Mesothelial cell of epicardium (in vitro differentiated cells): Measurements from ENCODE around the gene FRMD4A. TPM values are rescaled to one million over a fixed set of nuclear protein-coding genes. Genes with fewer than 3 reads are reported as not detected.

Source experiments
- DNase-seq, 2 experiments: peaks; one replicate each; pipeline ENCODE4 v3.0.0; 2021; ENCODE audit warnings: low spot score in 2 of 2; ENCODE audit not compliant: unreplicated experiment in 2 of 2
- H3K27ac Mint-ChIP-seq: 2 replicates; pipeline ENCODE4 v1.8.0; 2021; ENCODE audit warnings: mixed read lengths
- H3K27me3 Mint-ChIP-seq: 2 replicates; pipeline ENCODE4 v1.8.0; 2021; ENCODE audit warnings: low read depth, mixed read lengths
- H3K36me3 Mint-ChIP-seq: 2 replicates; pipeline ENCODE4 v1.8.0; 2021; ENCODE audit warnings: mixed read lengths
- H3K4me1 Mint-ChIP-seq: 2 replicates; pipeline ENCODE4 v1.8.0; 2021; ENCODE audit warnings: mixed read lengths
- H3K4me3 Mint-ChIP-seq: 2 replicates; pipeline ENCODE4 v1.8.0; 2021; ENCODE audit warnings: mild to moderate bottlenecking, moderate library complexity, mixed read lengths
- H3K9me3 Mint-ChIP-seq: 2 replicates; pipeline ENCODE4 v1.8.0; 2021; ENCODE audit warnings: mixed read lengths
- CTCF ChIP-seq: fragments of 200-600 bp; sonication (generic); IDR thresholded peaks from one replicate; pipeline ENCODE4 v1.5.0; 2021; ENCODE audit warnings: antibody characterized with exemption; ENCODE audit not compliant: unreplicated experiment
- total RNA-seq: library from RNA; stranded (reverse); gene quantifications from 3 replicates; pipeline ENCODE4 v1.2.1, GENCODE V29; 2021

Gene FRMD4A
- total RNA-seq, 1 donor from 2014 or later, result 45.0 TPM

GRCh38 chr10:13816195-13816925 is 514.4 kb downstream of the FRMD4A start:
- peaks cover 32% of the 10 kb centered on the region for H3K9me3 Mint-ChIP-seq
- H3K36me3 Mint-ChIP-seq, result peaks cover 17% of the 10 kb centered on the region
- H3K4me1 Mint-ChIP-seq, result peaks cover 5% of the 10 kb centered on the region
- H3K4me3 Mint-ChIP-seq, result no peak overlapping the region
- no peaks in the 10 kb centered on the region for H3K27me3 Mint-ChIP-seq
- no peak overlapping the region for H3K27ac Mint-ChIP-seq
- TF ChIP-seq CTCF, result no peak
- DNase-seq, result no peak

GRCh38 chr10:13815756-13816155 is 515.0 kb downstream of the FRMD4A start:
- Mint-ChIP-seq H3K9me3 (peaks cover 32% of the 10 kb centered on the region), H3K36me3 (peaks cover 17% of the 10 kb centered on the region), H3K4me1 (peaks cover 6% of the 10 kb centered on the region), H3K27me3 (no peaks in the 10 kb centered on the region), H3K4me3 (no peak overlapping the region), H3K27ac (no peak overlapping the region)
- DNase-seq, result no peak
- TF ChIP-seq CTCF, result no peak

GRCh38 chr10:13813550-13813949 is 517.2 kb downstream of the FRMD4A start:
- Mint-ChIP-seq H3K27me3 (no peaks in the 10 kb centered on the region), H3K36me3 (peaks cover 17% of the 10 kb centered on the region), H3K4me1 (peaks cover 27% of the 10 kb centered on the region), H3K9me3 (peaks cover 32% of the 10 kb centered on the region), H3K27ac (no peak overlapping the region), H3K4me3 (no peak overlapping the region)
- DNase-seq, result no peak
- no peak for TF ChIP-seq CTCF

- Mint-ChIP-seq H3K4me1 (peaks cover 28% of the 10 kb centered on the region), H3K27me3 (no peaks in the 10 kb centered on the region), H3K9me3 (peaks cover 28% of the 10 kb centered on the region), H3K36me3 (peaks cover 15% of the 10 kb centered on the region), H3K4me3 (no peak overlapping the region), H3K27ac (no peak overlapping the region)
- DNase-seq, result no peak
- TF ChIP-seq CTCF, result no peak
Observed at GRCh38 chr10:13812804-13813203, 517.9 kb downstream of the FRMD4A start.

GRCh38 chr10:13810568-13810967 is 520.2 kb downstream of the FRMD4A start:
- peaks cover 4% of the 10 kb centered on the region for H3K36me3 Mint-ChIP-seq
- DNase-seq, result no peak
- H3K4me3 Mint-ChIP-seq, result no peak overlapping the region
- H3K9me3 Mint-ChIP-seq, result peaks cover 6% of the 10 kb centered on the region
- peak overlapping the region; percentile 47 for H3K27ac Mint-ChIP-seq
- TF ChIP-seq CTCF, result no peak
- peaks cover 32% of the 10 kb centered on the region for H3K4me1 Mint-ChIP-seq
- no peaks in the 10 kb centered on the region for H3K27me3 Mint-ChIP-seq

- Mint-ChIP-seq H3K36me3 (no peaks in the 10 kb centered on the region), H3K27ac (peak overlapping the region; percentile 89), H3K9me3 (no peaks in the 10 kb centered on the region), H3K27me3 (no peaks in the 10 kb centered on the region), H3K4me3 (peak overlapping the region; percentile 0), H3K4me1 (peaks cover 32% of the 10 kb centered on the region)
- no peak for TF ChIP-seq CTCF
- peak in 1 of 2 experiments; percentile 71 for DNase-seq
Observed at GRCh38 chr10:13809427-13809826, 521.3 kb downstream of the FRMD4A start.
